Measurements from ENCODE around the gene LGR6.
A peak's percentile ranks its signal among the peaks of the same experiment; 100 is the strongest.

The LGR6 gene

GRCh38 chr1:202289009-202289408, 95.4 kb downstream of the LGR6 start:
- DNase-seq (ENCODE audit: low spot score), result no peak

- DNase-seq (ENCODE audit: low spot score), result no peak
Measured at GRCh38 chr1:202291001-202291400, 97.4 kb downstream of the LGR6 start.

- DNase-seq (ENCODE audit: low spot score), result no peak
Measured at GRCh38 chr1:202291961-202292712, 98.5 kb downstream of the LGR6 start.

GRCh38 chr1:202292773-202293172, 99.2 kb downstream of the LGR6 start:
- DNase-seq (ENCODE audit: low spot score), result no peak

GRCh38 chr1:202293569-202293968, 100.0 kb downstream of the LGR6 start:
- no peak for DNase-seq (ENCODE audit: low spot score)

- DNase-seq (ENCODE audit: low spot score), result no peak
Measured at GRCh38 chr1:202302166-202302565, 108.6 kb downstream of the LGR6 start.

GRCh38 chr1:202304375-202304774, 110.8 kb downstream of the LGR6 start:
- no peak for DNase-seq (ENCODE audit: low spot score)

- DNase-seq (ENCODE audit: low spot score), result no peak
Measured at GRCh38 chr1:202305168-202305567, 111.6 kb downstream of the LGR6 start.

GRCh38 chr1:202306535-202307345, 113.1 kb downstream of the LGR6 start:
- DNase-seq (ENCODE audit: low spot score), result no peak

- no peak for DNase-seq (ENCODE audit: low spot score)
Measured at GRCh38 chr1:202310071-202310725, 116.6 kb downstream of the LGR6 start.

GRCh38 chr1:202310746-202311145, 117.1 kb downstream of the LGR6 start:
- no peak for DNase-seq (ENCODE audit: low spot score)

- DNase-seq (ENCODE audit: low spot score), result no peak
Measured at GRCh38 chr1:202311875-202312635, 118.5 kb downstream of the LGR6 start.

- peak; percentile 66 for DNase-seq (ENCODE audit: low spot score)
Measured at GRCh38 chr1:202315576-202316168, 122.1 kb downstream of the LGR6 start.

- no peak for DNase-seq (ENCODE audit: low spot score)
Measured at GRCh38 chr1:202316186-202316585, 122.6 kb downstream of the LGR6 start.

GRCh38 chr1:202317941-202318925, 124.6 kb downstream of the LGR6 start:
- no peak for DNase-seq (ENCODE audit: low spot score)

GRCh38 chr1:202319381-202320080, 125.9 kb downstream of the LGR6 start:
- no peak for DNase-seq (ENCODE audit: low spot score)

- no peak for DNase-seq (ENCODE audit: low spot score)
Measured at GRCh38 chr1:202320081-202320405, 126.4 kb downstream of the LGR6 start.

GRCh38 chr1:202323731-202324130, 130.1 kb downstream of the LGR6 start:
- no peak for DNase-seq (ENCODE audit: low spot score)

GRCh38 chr1:202324646-202325045, 131.0 kb downstream of the LGR6 start:
- DNase-seq (ENCODE audit: low spot score), result no peak

- no peak for DNase-seq (ENCODE audit: low spot score)
Measured at GRCh38 chr1:202329891-202330290, 136.3 kb downstream of the LGR6 start.
